ENCODE measurements around the gene PINLYP.

PINLYP gene

GRCh38 chr19:43554317-43554895 is 21.2 kb upstream of the PINLYP start:
- DNase-seq (ENCODE audit: low spot score in 2 of 2) (no peak), ATAC-seq (replicated peaks; ENCODE audit: extremely low read depth, poor library complexity, severe bottlenecking) (no peak)
- Mint-ChIP-seq H3K27ac (ENCODE audit: low read depth) (no peak overlapping the region), H3K4me3 (no peak overlapping the region), H3K36me3 (ENCODE audit: insufficient read depth) (peaks cover 33% of the 10 kb centered on the region), H3K27me3 (no peaks in the 10 kb centered on the region), H3K4me1 (peaks cover 24% of the 10 kb centered on the region), H3K9me3 (no peaks in the 10 kb centered on the region)

GRCh38 chr19:43555185-43555770 is 20.3 kb upstream of the PINLYP start:
- H3K27me3 Mint-ChIP-seq = no peaks in the 10 kb centered on the region
- H3K27ac Mint-ChIP-seq (ENCODE audit: low read depth) = no peak overlapping the region
- H3K9me3 Mint-ChIP-seq = no peaks in the 10 kb centered on the region
- ATAC-seq (replicated peaks; ENCODE audit: extremely low read depth, poor library complexity, severe bottlenecking) (peak; percentile 97), DNase-seq (ENCODE audit: low spot score in 2 of 2) (peak; percentile 82 to 84)
- peaks cover 27% of the 10 kb centered on the region for H3K36me3 Mint-ChIP-seq (ENCODE audit: insufficient read depth)
- H3K4me3 Mint-ChIP-seq = no peak overlapping the region
- H3K4me1 Mint-ChIP-seq = peaks cover 24% of the 10 kb centered on the region

GRCh38 chr19:43560687-43561086 is 14.9 kb upstream of the PINLYP start:
- H3K4me3 Mint-ChIP-seq = no peak overlapping the region
- DNase-seq (ENCODE audit: low spot score in 2 of 2) (no peak), ATAC-seq (replicated peaks; ENCODE audit: extremely low read depth, poor library complexity, severe bottlenecking) (no peak)
- peaks cover 47% of the 10 kb centered on the region for H3K4me1 Mint-ChIP-seq
- H3K9me3 Mint-ChIP-seq = no peaks in the 10 kb centered on the region
- peaks cover 22% of the 10 kb centered on the region for H3K36me3 Mint-ChIP-seq (ENCODE audit: insufficient read depth)
- H3K27me3 Mint-ChIP-seq = no peaks in the 10 kb centered on the region
- H3K27ac Mint-ChIP-seq (ENCODE audit: low read depth) = no peak overlapping the region

GRCh38 chr19:43561139-43561970 is 14.2 kb upstream of the PINLYP start:
- ATAC-seq (replicated peaks; ENCODE audit: extremely low read depth, poor library complexity, severe bottlenecking) (no peak), DNase-seq (ENCODE audit: low spot score in 2 of 2) (no peak)
- peak overlapping the region; percentile 92 for H3K27ac Mint-ChIP-seq (ENCODE audit: low read depth)
- peaks cover 47% of the 10 kb centered on the region for H3K4me1 Mint-ChIP-seq
- peaks cover 22% of the 10 kb centered on the region for H3K36me3 Mint-ChIP-seq (ENCODE audit: insufficient read depth)
- H3K27me3 Mint-ChIP-seq = no peaks in the 10 kb centered on the region
- H3K9me3 Mint-ChIP-seq = no peaks in the 10 kb centered on the region
- peak overlapping the region; percentile 16 for H3K4me3 Mint-ChIP-seq

- H3K27me3 Mint-ChIP-seq = no peaks in the 10 kb centered on the region
Measured at GRCh38 chr19:43562226-43562697, 13.3 kb upstream of the PINLYP start.

GRCh38 chr19:43562698-43563241 is 12.8 kb upstream of the PINLYP start:
- Mint-ChIP-seq H3K27me3 (no peaks in the 10 kb centered on the region), H3K36me3 (ENCODE audit: insufficient read depth) (peaks cover 16% of the 10 kb centered on the region), H3K4me1 (peaks cover 53% of the 10 kb centered on the region), H3K27ac (ENCODE audit: low read depth) (peak overlapping the region; percentile 92), H3K4me3 (peak overlapping the region; percentile 48), H3K9me3 (no peaks in the 10 kb centered on the region)
- ATAC-seq (replicated peaks; ENCODE audit: extremely low read depth, poor library complexity, severe bottlenecking) (peak; percentile 98), DNase-seq (ENCODE audit: low spot score in 2 of 2) (peak; percentile 66 to 90)

More at GRCh38 chr19:43562226-43562697, 13.3 kb upstream of the PINLYP start:
- DNase-seq (ENCODE audit: low spot score in 2 of 2) = no peak
- H3K9me3 Mint-ChIP-seq = no peaks in the 10 kb centered on the region
- no peak for ATAC-seq (replicated peaks; ENCODE audit: extremely low read depth, poor library complexity, severe bottlenecking)
- H3K27ac Mint-ChIP-seq (ENCODE audit: low read depth) = peak overlapping the region; percentile 92
- peak overlapping the region; percentile 48 for H3K4me3 Mint-ChIP-seq
- H3K36me3 Mint-ChIP-seq (ENCODE audit: insufficient read depth) = peaks cover 21% of the 10 kb centered on the region
- H3K4me1 Mint-ChIP-seq = peaks cover 53% of the 10 kb centered on the region

- H3K27ac Mint-ChIP-seq (ENCODE audit: low read depth) = peak overlapping the region; percentile 92
- no peak for ATAC-seq (replicated peaks; ENCODE audit: extremely low read depth, poor library complexity, severe bottlenecking)
- no peak for DNase-seq (ENCODE audit: low spot score in 2 of 2)
- peak overlapping the region; percentile 42 for H3K4me3 Mint-ChIP-seq
- no peaks in the 10 kb centered on the region for H3K9me3 Mint-ChIP-seq
- peaks cover 16% of the 10 kb centered on the region for H3K36me3 Mint-ChIP-seq (ENCODE audit: insufficient read depth)
- peaks cover 53% of the 10 kb centered on the region for H3K4me1 Mint-ChIP-seq
- H3K27me3 Mint-ChIP-seq = no peaks in the 10 kb centered on the region
Measured at GRCh38 chr19:43563816-43564457, 11.7 kb upstream of the PINLYP start.

- H3K4me3 Mint-ChIP-seq = no peak overlapping the region
- peaks cover 57% of the 10 kb centered on the region for H3K4me1 Mint-ChIP-seq
Measured at GRCh38 chr19:43564800-43565199, 10.8 kb upstream of the PINLYP start.

GRCh38 chr19:43569657-43570056 is 5.9 kb upstream of the PINLYP start:
- no peak overlapping the region for H3K27ac Mint-ChIP-seq (ENCODE audit: low read depth)
- peaks cover 7% of the 10 kb centered on the region for H3K36me3 Mint-ChIP-seq (ENCODE audit: insufficient read depth)
- ATAC-seq (replicated peaks; ENCODE audit: extremely low read depth, poor library complexity, severe bottlenecking) (no peak), DNase-seq (ENCODE audit: low spot score in 2 of 2) (no peak)
- H3K27me3 Mint-ChIP-seq = no peaks in the 10 kb centered on the region
- no peaks in the 10 kb centered on the region for H3K9me3 Mint-ChIP-seq
- H3K4me3 Mint-ChIP-seq = no peak overlapping the region
- H3K4me1 Mint-ChIP-seq = peaks cover 42% of the 10 kb centered on the region

More at GRCh38 chr19:43564800-43565199, 10.8 kb upstream of the PINLYP start:
- Mint-ChIP-seq H3K36me3 (ENCODE audit: insufficient read depth) (peaks cover 16% of the 10 kb centered on the region), H3K9me3 (no peaks in the 10 kb centered on the region), H3K27me3 (no peaks in the 10 kb centered on the region), H3K27ac (ENCODE audit: low read depth) (peak overlapping the region; percentile 92)
- ATAC-seq (replicated peaks; ENCODE audit: extremely low read depth, poor library complexity, severe bottlenecking) (no peak), DNase-seq (ENCODE audit: low spot score in 2 of 2) (no peak)

GRCh38 chr19:43570174-43570791 is 5.3 kb upstream of the PINLYP start:
- Mint-ChIP-seq H3K36me3 (ENCODE audit: insufficient read depth) (peaks cover 8% of the 10 kb centered on the region), H3K27me3 (no peaks in the 10 kb centered on the region), H3K9me3 (no peaks in the 10 kb centered on the region), H3K4me1 (peaks cover 40% of the 10 kb centered on the region), H3K4me3 (no peak overlapping the region), H3K27ac (ENCODE audit: low read depth) (no peak overlapping the region)
- no peak for ATAC-seq (replicated peaks; ENCODE audit: extremely low read depth, poor library complexity, severe bottlenecking)
- no peak for DNase-seq (ENCODE audit: low spot score in 2 of 2)

GRCh38 chr19:43572171-43572588 is 3.4 kb upstream of the PINLYP start:
- Mint-ChIP-seq H3K4me3 (no peak overlapping the region), H3K9me3 (no peaks in the 10 kb centered on the region), H3K36me3 (ENCODE audit: insufficient read depth) (peaks cover 11% of the 10 kb centered on the region), H3K27me3 (no peaks in the 10 kb centered on the region), H3K4me1 (peaks cover 40% of the 10 kb centered on the region), H3K27ac (ENCODE audit: low read depth) (peak overlapping the region; percentile 47)
- ATAC-seq (replicated peaks; ENCODE audit: extremely low read depth, poor library complexity, severe bottlenecking) = no peak
- no peak for DNase-seq (ENCODE audit: low spot score in 2 of 2)

Data from central memory CD8-positive, alpha-beta T cell (primary cell).